Left lung (tissue), 14 donors: ENCODE results near the gene MSI1. TPM values are rescaled to one million over a fixed set of nuclear protein-coding genes. Genes with fewer than 3 reads are reported as not detected.

ENCODE experiments used
- ATAC-seq: fragments of 200-7000 bp; cut with Tn5 transposase; one replicate; pipeline ENCODE4 v1.9.1; 2020; ENCODE audit warnings: moderate library complexity
- DNase-seq, 4 donors: peaks; one replicate each; pipeline ENCODE4 v3.0.0-alpha.2; 2013 to 2020
- H3K27ac ChIP-seq, 2 donors: fragments of 200-600 bp; sonication (generic) in 1 of 2; one replicate each; pipeline versions ENCODE4 v1.5.0 to v1.8.0; 2020 to 2021
- H3K27me3 ChIP-seq, 2 donors: fragments of 200-600 bp; sonication (generic) in 1 of 2; one replicate each; pipeline versions ENCODE4 v1.5.0 to v1.8.0; 2020 to 2021
- H3K36me3 ChIP-seq, 2 donors: fragments of 200-600 bp; sonication (generic) in 1 of 2; one replicate each; pipeline versions ENCODE4 v1.5.0 to v1.8.0; 2020 to 2021
- H3K4me1 ChIP-seq, 2 donors: fragments of 200-600 bp; one replicate each; pipeline ENCODE4 v1.8.0; 2021
- H3K4me3 ChIP-seq, 2 donors: fragments of 200-600 bp; sonication (generic) in 1 of 2; one replicate each; pipeline versions ENCODE4 v1.5.0 to v1.8.0; 2020 to 2021; ENCODE audit warnings: mild to moderate bottlenecking in 1 of 2
- H3K9me3 ChIP-seq, 2 donors: fragments of 200-600 bp; sonication (generic) in 1 of 2; one replicate each; pipeline versions ENCODE4 v1.5.0 to v1.8.0; 2020 to 2021
- CTCF ChIP-seq, 2 donors: fragments of 200-600 bp; sonication (generic) in 1 of 2; IDR thresholded peaks; one replicate each; pipeline versions ENCODE4 v1.5.0 to v1.8.0; 2021; ENCODE audit warnings: antibody characterized with exemption in 2 of 2
- intact Hi-C, 2 donors: fragments of 100-400 bp; cut with DNase I; formaldehyde crosslinking; loops; one replicate each; pipeline versions ENCODE4 v1.11.2 to v1.14.2; 2022
- long read RNA-seq, 12 donors: library from polyadenylated mRNA in 2 of 12; unstranded in 2 of 12; transcript quantifications; one replicate each; pipeline ENCODE4 v2.0.0 and lab custom pipeline, GENCODE V29; 2019 to 2026
- polyA plus RNA-seq, 6 donors: library from polyadenylated mRNA; unstranded; fragments of 120-200 nt; gene quantifications; one replicate each; pipeline ENCODE4 v1.2.1, GENCODE V29; 2013; ENCODE audit not compliant: insufficient read length in 6 of 6
- total RNA-seq, 2 donors: library from RNA; stranded (reverse); fragmentation: NEBNext Ultra II Directional; extraction: Animal tissue kit (Norgen Biotek cat#: 25700); gene quantifications; one replicate each; pipeline ENCODE4 v1.2.1, GENCODE V29; 2021
- donor health status: DM: no; HTN: yes; CAD: no.
- donor health status: DM: no; HTN: no; CAD: no.

The MSI1 gene
- 1 to 10 TPM in 1 of 2 donors, under 1 TPM in 1; 0.60 to 1.3 TPM for total RNA-seq
- 10 to 100 TPM; 12.9 to 19.3 (median 17.1) TPM for polyA plus RNA-seq
- long read RNA-seq, donor 1, partial matches to known transcripts, result 0 of 23 reads
- long read RNA-seq, donor 1, other reads (novel, unspliced or antisense), result 22 of 23 reads
- long read RNA-seq, donor 2, partial matches to known transcripts, result 26 of 27 reads
- long read RNA-seq, donor 2, other reads (novel, unspliced or antisense), result 0 of 27 reads
- long read RNA-seq, donor 3, partial matches to known transcripts, result 0 of 2 reads
- long read RNA-seq, donor 3, other reads (novel, unspliced or antisense), result 0 of 2 reads
- long read RNA-seq, donor 4, result 0 reads
- long read RNA-seq, donor 5, partial matches to known transcripts, result 564 of 621 reads
- long read RNA-seq, donor 5, other reads (novel, unspliced or antisense), result 55 of 621 reads
- long read RNA-seq, donor 6, partial matches to known transcripts, result 0 of 3 reads
- long read RNA-seq, donor 6, other reads (novel, unspliced or antisense), result 0 of 3 reads
- long read RNA-seq, donor 7, partial matches to known transcripts, result 8 of 10 reads
- long read RNA-seq, donor 7, other reads (novel, unspliced or antisense), result 0 of 10 reads
- long read RNA-seq, donor 8, partial matches to known transcripts, result 15 of 17 reads
- long read RNA-seq, donor 8, other reads (novel, unspliced or antisense), result 0 of 17 reads
- long read RNA-seq, donor 9, result 0 reads
- long read RNA-seq, donor 10, result 0 reads
- long read RNA-seq, donor 11, partial matches to known transcripts, result 89 of 2,279 reads
- long read RNA-seq, donor 11, other reads (novel, unspliced or antisense), result 2,186 of 2,279 reads
- long read RNA-seq, donor 12, result 0 reads

GRCh38 chr12:120368789-120369602, at the start of gene MSI1:
Gene MSI1 (minus strand): TSS chr12:120369164. CDS start chr12:120369091, 73 bp downstream.
- TF ChIP-seq CTCF (IDR thresholded peaks at IDR 0.05), result no peak
- Histone ChIP-seq H3K27me3 (peaks cover 43 to 94% of the 10 kb centered on the region in 2 donors), H3K4me3 (peak within 1 kb of the TSS; percentile 17 to 26), H3K27ac (no peak within 1 kb of the TSS), H3K9me3 (no peaks in the 10 kb centered on the region), H3K36me3 (no peaks in the 10 kb centered on the region), H3K4me1 (peaks cover 0 to 22% of the 10 kb centered on the region in 2 donors)
- no peak for DNase-seq
- intact Hi-C loops, result no loop called here
- no peak for ATAC-seq

DNA sequence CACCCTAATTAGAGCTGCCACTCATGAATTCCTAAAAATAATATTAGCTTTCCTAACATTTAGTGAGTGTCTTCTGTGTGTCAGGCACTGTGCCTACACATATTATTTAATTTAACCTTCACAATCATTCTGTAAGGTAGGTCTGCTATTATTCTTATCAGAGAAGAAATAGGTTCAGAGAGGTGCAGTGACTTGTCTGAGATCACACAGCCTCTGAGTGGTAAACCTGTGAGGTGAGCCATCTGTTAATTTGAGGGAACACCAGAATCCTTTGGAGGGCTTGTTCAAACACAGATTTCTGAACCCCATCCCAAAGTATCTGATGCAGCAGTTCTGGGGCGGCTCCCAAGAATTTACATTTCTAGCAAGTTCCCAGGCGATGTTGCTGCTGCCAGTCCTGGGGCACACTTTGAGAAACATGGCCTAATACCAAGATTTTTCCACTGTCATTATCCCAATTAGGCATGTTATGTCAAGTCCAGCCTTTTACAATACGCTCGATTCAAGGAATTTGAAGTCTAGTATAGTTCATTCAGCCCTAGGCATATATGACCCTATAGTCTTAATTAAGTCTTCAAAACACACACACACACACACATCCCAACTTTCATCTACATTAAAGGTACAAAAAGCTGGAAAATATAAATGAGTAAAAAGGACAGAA, 49.1 kb upstream of the MSI1 start:
- Histone ChIP-seq H3K9me3 (no peaks in the 10 kb centered on the region), H3K4me3 (no peak overlapping the region), H3K4me1 (no peaks in the 10 kb centered on the region), H3K36me3 (no peaks in the 10 kb centered on the region), H3K27me3 (peaks cover 0 to 15% of the 10 kb centered on the region in 2 donors), H3K27ac (no peak overlapping the region)
- DNase-seq, result no peak
- intact Hi-C loops, result no loop called here
- no peak for ATAC-seq
- TF ChIP-seq CTCF (IDR thresholded peaks at IDR 0.05), result no peak

- ATAC-seq (no peak), DNase-seq (no peak)
- H3K9me3 ChIP-seq, result no peaks in the 10 kb centered on the region
- no peaks in the 10 kb centered on the region for H3K4me1 ChIP-seq
- H3K36me3 ChIP-seq, result no peaks in the 10 kb centered on the region
- H3K27ac ChIP-seq, result no peak overlapping the region
- TF ChIP-seq CTCF (IDR thresholded peaks at IDR 0.05), result no peak
- H3K4me3 ChIP-seq, result no peak overlapping the region
- peaks cover 0 to 15% of the 10 kb centered on the region in 2 donors for H3K27me3 ChIP-seq
- intact Hi-C loops, result no loop called here
These were observed 47.7 kb upstream of the MSI1 start for GRCh38 chr12:120416490-120417216.

- H3K27me3 ChIP-seq, result peaks cover 0 to 4% of the 10 kb centered on the region in 2 donors
- no peaks in the 10 kb centered on the region for H3K36me3 ChIP-seq
- TF ChIP-seq CTCF (IDR thresholded peaks at IDR 0.05), result no peak
- intact Hi-C loops, result no loop called here
- no peak overlapping the region for H3K4me3 ChIP-seq
- no peaks in the 10 kb centered on the region for H3K4me1 ChIP-seq
- peak; percentile 64 for ATAC-seq
- no peak overlapping the region for H3K27ac ChIP-seq
- H3K9me3 ChIP-seq, result no peaks in the 10 kb centered on the region
- peak in 1 of 4 donors; percentile 30 for DNase-seq
These were observed 45.1 kb upstream of the MSI1 start for GRCh38 chr12:120413901-120414695.
